IgD-negative memory B cell (primary cell): ENCODE data around the gene ST3GAL4. TPM values are rescaled to one million over a fixed set of nuclear protein-coding genes. Genes with fewer than 3 reads are reported as not detected.
A peak's percentile ranks its signal among the peaks of the same experiment; 100 is the strongest.

Experiments
- H3K27ac Mint-ChIP-seq, 3 donors: one replicate each; pipeline ENCODE4 v1.8.0; 2020 to 2022; ENCODE audit warnings: mild to moderate bottlenecking in 3 of 3, mixed read lengths in 3 of 3, moderate library complexity in 1 of 3
- H3K27me3 Mint-ChIP-seq: one replicate; pipeline ENCODE4 v1.8.0; 2021; ENCODE audit warnings: mixed read lengths
- H3K36me3 Mint-ChIP-seq: one replicate; pipeline ENCODE4 v1.8.0; 2020; ENCODE audit warnings: mild to moderate bottlenecking, mixed read lengths
- H3K4me1 Mint-ChIP-seq, 3 donors: one replicate each; pipeline ENCODE4 v1.8.0; 2020 to 2022; ENCODE audit warnings: mixed read lengths in 3 of 3, mild to moderate bottlenecking in 1 of 3
- H3K4me3 Mint-ChIP-seq, 4 donors: one replicate each; pipeline ENCODE4 v1.8.0; 2020 to 2022; ENCODE audit warnings: mild to moderate bottlenecking in 4 of 4, mixed read lengths in 4 of 4, moderate library complexity in 3 of 4
- H3K9me3 Mint-ChIP-seq, 3 donors: one replicate each; pipeline ENCODE4 v1.8.0; 2020 to 2021; ENCODE audit warnings: mixed read lengths in 3 of 3, mild to moderate bottlenecking in 1 of 3
- polyA plus RNA-seq: library from polyadenylated mRNA; unstranded; fragments of 300-500 nt; fragmentation: Illumina TruSeq; gene quantifications from one replicate; pipeline ENCODE4 v1.2.3, GENCODE V29; 2021

The ST3GAL4 gene
- polyA plus RNA-seq, 1 donor from 2014 or later = 3.6 TPM

GRCh38 chr11:126405906-126406305 is 50.4 kb downstream of the ST3GAL4 start:
- H3K4me1 Mint-ChIP-seq = peaks cover 0 to 4% (median 0%) of the 10 kb centered on the region in 3 donors

GRCh38 chr11:126406368-126406767 is 50.9 kb downstream of the ST3GAL4 start:
- Mint-ChIP-seq H3K27me3 (peaks cover 4% of the 10 kb centered on the region), H3K36me3 (peaks cover 5% of the 10 kb centered on the region), H3K4me3 (no peak overlapping the region), H3K9me3 (no peaks in the 10 kb centered on the region), H3K27ac (no peak overlapping the region), H3K4me1 (peaks cover 0 to 4% (median 0%) of the 10 kb centered on the region in 3 donors)

More at GRCh38 chr11:126405906-126406305, 50.4 kb downstream of the ST3GAL4 start:
- Mint-ChIP-seq H3K4me3 (no peak overlapping the region), H3K36me3 (peaks cover 5% of the 10 kb centered on the region), H3K9me3 (no peaks in the 10 kb centered on the region), H3K27ac (no peak overlapping the region), H3K27me3 (peaks cover 4% of the 10 kb centered on the region)

- Mint-ChIP-seq H3K27me3 (no peaks in the 10 kb centered on the region), H3K27ac (no peak overlapping the region), H3K9me3 (no peaks in the 10 kb centered on the region), H3K36me3 (peaks cover 4% of the 10 kb centered on the region), H3K4me3 (no peak overlapping the region), H3K4me1 (peaks cover 0 to 1% (median 0%) of the 10 kb centered on the region in 3 donors)
Measured at GRCh38 chr11:126407101-126407521, 51.6 kb downstream of the ST3GAL4 start.

GRCh38 chr11:126407682-126408288 is 52.3 kb downstream of the ST3GAL4 start:
- Mint-ChIP-seq H3K27ac (no peak overlapping the region), H3K4me3 (no peak overlapping the region)

GRCh38 chr11:126408496-126408895 is 53.0 kb downstream of the ST3GAL4 start:
- Mint-ChIP-seq H3K27me3 (no peaks in the 10 kb centered on the region), H3K36me3 (peaks cover 4% of the 10 kb centered on the region), H3K9me3 (no peaks in the 10 kb centered on the region), H3K4me3 (no peak overlapping the region), H3K4me1 (peaks cover 0 to 3% (median 0%) of the 10 kb centered on the region in 3 donors), H3K27ac (no peak overlapping the region)

More at GRCh38 chr11:126407682-126408288, 52.3 kb downstream of the ST3GAL4 start:
- H3K36me3 Mint-ChIP-seq = peaks cover 4% of the 10 kb centered on the region
- H3K9me3 Mint-ChIP-seq = no peaks in the 10 kb centered on the region
- peaks cover 0 to 3% (median 0%) of the 10 kb centered on the region in 3 donors for H3K4me1 Mint-ChIP-seq
- H3K27me3 Mint-ChIP-seq = no peaks in the 10 kb centered on the region

- no peaks in the 10 kb centered on the region for H3K9me3 Mint-ChIP-seq
- H3K4me3 Mint-ChIP-seq = no peak overlapping the region
- H3K36me3 Mint-ChIP-seq = peaks cover 4% of the 10 kb centered on the region
- peaks cover 0 to 3% (median 0%) of the 10 kb centered on the region in 3 donors for H3K4me1 Mint-ChIP-seq
- H3K27ac Mint-ChIP-seq = no peak overlapping the region
- no peaks in the 10 kb centered on the region for H3K27me3 Mint-ChIP-seq
Measured at GRCh38 chr11:126408901-126409619, 53.6 kb downstream of the ST3GAL4 start.

- H3K27ac Mint-ChIP-seq = no peak overlapping the region
- H3K4me1 Mint-ChIP-seq = peaks cover 0 to 3% (median 0%) of the 10 kb centered on the region in 3 donors
Measured at GRCh38 chr11:126409620-126409985, 54.1 kb downstream of the ST3GAL4 start.

GRCh38 chr11:126410649-126411048 is 55.2 kb downstream of the ST3GAL4 start:
- Mint-ChIP-seq H3K27ac (no peak overlapping the region), H3K4me3 (no peak overlapping the region), H3K4me1 (peaks cover 0 to 3% (median 0%) of the 10 kb centered on the region in 3 donors), H3K9me3 (no peaks in the 10 kb centered on the region), H3K36me3 (peaks cover 4% of the 10 kb centered on the region), H3K27me3 (no peaks in the 10 kb centered on the region)

More at GRCh38 chr11:126409620-126409985, 54.1 kb downstream of the ST3GAL4 start:
- Mint-ChIP-seq H3K27me3 (no peaks in the 10 kb centered on the region), H3K9me3 (no peaks in the 10 kb centered on the region), H3K4me3 (no peak overlapping the region), H3K36me3 (peaks cover 4% of the 10 kb centered on the region)

- Mint-ChIP-seq H3K36me3 (peaks cover 4% of the 10 kb centered on the region), H3K27me3 (peaks cover 2% of the 10 kb centered on the region), H3K4me3 (no peak overlapping the region), H3K27ac (no peak overlapping the region), H3K9me3 (no peaks in the 10 kb centered on the region), H3K4me1 (peaks cover 0 to 8% (median 5%) of the 10 kb centered on the region in 3 donors)
Measured at GRCh38 chr11:126411971-126412381, 56.5 kb downstream of the ST3GAL4 start.

- Mint-ChIP-seq H3K9me3 (no peaks in the 10 kb centered on the region), H3K4me3 (no peak overlapping the region), H3K4me1 (peaks cover 0 to 8% (median 5%) of the 10 kb centered on the region in 3 donors), H3K36me3 (peaks cover 4% of the 10 kb centered on the region), H3K27me3 (peaks cover 2% of the 10 kb centered on the region), H3K27ac (no peak overlapping the region)
Measured at GRCh38 chr11:126413426-126413825, 57.9 kb downstream of the ST3GAL4 start.

GRCh38 chr11:126413843-126414405 is 58.4 kb downstream of the ST3GAL4 start:
- H3K27me3 Mint-ChIP-seq = peaks cover 2% of the 10 kb centered on the region
- H3K4me1 Mint-ChIP-seq = peaks cover 0 to 8% (median 5%) of the 10 kb centered on the region in 3 donors
- no peaks in the 10 kb centered on the region for H3K9me3 Mint-ChIP-seq
- H3K27ac Mint-ChIP-seq = no peak overlapping the region
- H3K36me3 Mint-ChIP-seq = peaks cover 4% of the 10 kb centered on the region
- no peak overlapping the region for H3K4me3 Mint-ChIP-seq

- Mint-ChIP-seq H3K27me3 (peaks cover 2% of the 10 kb centered on the region), H3K9me3 (no peaks in the 10 kb centered on the region), H3K36me3 (peaks cover 2% of the 10 kb centered on the region), H3K4me3 (peak overlapping the region in 1 of 4 donors; percentile 65), H3K27ac (no peak overlapping the region), H3K4me1 (peaks cover 0 to 9% (median 5%) of the 10 kb centered on the region in 3 donors)
Measured at GRCh38 chr11:126414615-126415014, 59.1 kb downstream of the ST3GAL4 start.

- Mint-ChIP-seq H3K4me1 (peaks cover 4 to 13% (median 9%) of the 10 kb centered on the region in 3 donors), H3K27ac (no peak overlapping the region), H3K4me3 (peak overlapping the region in 1 of 4 donors; percentile 65), H3K9me3 (no peaks in the 10 kb centered on the region), H3K36me3 (peaks cover 1% of the 10 kb centered on the region), H3K27me3 (peaks cover 2% of the 10 kb centered on the region)
Measured at GRCh38 chr11:126415128-126415527, 59.6 kb downstream of the ST3GAL4 start.

GRCh38 chr11:126415669-126416420 is 60.4 kb downstream of the ST3GAL4 start:
- Mint-ChIP-seq H3K27ac (no peak overlapping the region), H3K4me1 (peaks cover 9 to 16% (median 15%) of the 10 kb centered on the region in 3 donors), H3K36me3 (peaks cover under 1% of the 10 kb centered on the region)

More at GRCh38 chr11:126415669-126416420, 60.4 kb downstream of the ST3GAL4 start:
- Mint-ChIP-seq H3K4me3 (peak overlapping the region in 2 of 4 donors; percentile 39 to 83), H3K9me3 (no peaks in the 10 kb centered on the region), H3K27me3 (peaks cover 2% of the 10 kb centered on the region)
